ENCODE data around the gene SLC44A3. TPM values are rescaled to one million over a fixed set of nuclear protein-coding genes. Genes with fewer than 3 reads are reported as not detected.
A peak's percentile ranks its signal among the peaks of the same experiment; 100 is the strongest.

SLC44A3 gene
- total RNA-seq (1 to 10 TPM; 1.2 to 4.7 (median 2.2) TPM), polyA plus RNA-seq (10 to 100 TPM; 12.5 to 28.5 (median 18.6) TPM)

GRCh38 chr1:94819945-94820746, at the start of gene SLC44A3:
Gene SLC44A3, plus strand, starts transcription at chr1:94820357. Its CDS starts 95 bp downstream, at chr1:94820452.
- H3K9me3 ChIP-seq = no peaks in the 10 kb centered on the region
- intact Hi-C loops (cut with DNase I) = no loop called here
- DNase-seq = peak; percentile 65
- H3K27ac ChIP-seq = peak within 1 kb of the TSS in 2 of 4 donors; percentile 54 to 55
- TF ChIP-seq EP300 (IDR thresholded peaks at IDR 0.05) (no peak), POLR2A (IDR thresholded peaks at IDR 0.05) (no peak), CTCF (IDR thresholded peaks at IDR 0.05) (peak in 1 of 4 experiments; percentile 26)
- WGBS, 2 donors = 1 to 2% methylated on average over 77 of the region's 77 CpGs
- H3K27me3 ChIP-seq = peaks cover 0 to 4% (median 0%) of the 10 kb centered on the region in 3 donors
- H3K4me1 ChIP-seq = peaks cover 0 to 11% (median 5%) of the 10 kb centered on the region in 4 donors
- no peaks in the 10 kb centered on the region for H3K36me3 ChIP-seq
- peak within 1 kb of the TSS; percentile 52 to 69 (median 60) for H3K4me3 ChIP-seq

- Histone ChIP-seq H3K4me1 (no peaks in the 10 kb centered on the region), H3K36me3 (no peaks in the 10 kb centered on the region), H3K27ac (no peak overlapping the region), H3K9me3 (no peaks in the 10 kb centered on the region), H3K4me3 (no peak overlapping the region), H3K27me3 (no peaks in the 10 kb centered on the region)
- DNase-seq = no peak
- 85 to 92% methylated on average over 5 of the region's 5 CpGs for WGBS, 2 donors
- no peak for TF ChIP-seq EP300 (IDR thresholded peaks at IDR 0.05)
- TF ChIP-seq CTCF (IDR thresholded peaks at IDR 0.05) = no peak
- no peak for TF ChIP-seq POLR2A (IDR thresholded peaks at IDR 0.05)
- no peak for TF ChIP-seq POLR2AphosphoS5 (IDR thresholded peaks at IDR 0.05)
- intact Hi-C loops (cut with DNase I) = no loop called here
Observed at GRCh38 chr1:94772230-94772641, 47.9 kb upstream of the SLC44A3 start.

GRCh38 chr1:94772845-94773244, 47.3 kb upstream of the SLC44A3 start:
- TF ChIP-seq CTCF (IDR thresholded peaks at IDR 0.05) = no peak
- TF ChIP-seq POLR2A (IDR thresholded peaks at IDR 0.05) = no peak
- TF ChIP-seq EP300 (IDR thresholded peaks at IDR 0.05) = no peak
- TF ChIP-seq POLR2AphosphoS5 (IDR thresholded peaks at IDR 0.05) = no peak
- intact Hi-C loops (cut with DNase I) = no loop called here
- Histone ChIP-seq H3K27ac (no peak overlapping the region), H3K36me3 (no peaks in the 10 kb centered on the region), H3K27me3 (no peaks in the 10 kb centered on the region), H3K4me1 (no peaks in the 10 kb centered on the region), H3K4me3 (no peak overlapping the region), H3K9me3 (no peaks in the 10 kb centered on the region)
- 48 to 87% methylated on average over 3 of the region's 3 CpGs for WGBS, 2 donors
- DNase-seq = no peak

- no peaks in the 10 kb centered on the region for H3K36me3 ChIP-seq
- no peak for DNase-seq
- no peaks in the 10 kb centered on the region for H3K4me1 ChIP-seq
- 79 to 83% methylated on average over 6 of the region's 6 CpGs for WGBS, 2 donors
- no peak overlapping the region for H3K27ac ChIP-seq
- TF ChIP-seq CTCF (IDR thresholded peaks at IDR 0.05) (no peak), POLR2A (IDR thresholded peaks at IDR 0.05) (no peak), EP300 (IDR thresholded peaks at IDR 0.05) (no peak), POLR2AphosphoS5 (IDR thresholded peaks at IDR 0.05) (no peak)
- no peaks in the 10 kb centered on the region for H3K27me3 ChIP-seq
- H3K9me3 ChIP-seq = no peaks in the 10 kb centered on the region
- intact Hi-C loops (cut with DNase I) = no loop called here
- H3K4me3 ChIP-seq = no peak overlapping the region
Observed at GRCh38 chr1:94773296-94773809, 46.8 kb upstream of the SLC44A3 start.
